ENCODE measurements around the gene ADCY7. TPM values are rescaled to one million over a fixed set of nuclear protein-coding genes. Genes with fewer than 3 reads are reported as not detected.

ADCY7 gene
- total and polyA plus RNA-seq, 9 of the 15 experiments (the other 6 are each of a cell fraction or from before 2014, with no cell fraction given): 2.3 to 108 (median 28.6) TPM

GRCh38 chr16:50326835-50327465 is 60.6 kb downstream of the ADCY7 start (continued):
- peak; percentile 43; the same call in 1 of the 2 replicates for TF ChIP-seq REST (IDR thresholded peaks at IDR 0.05; ENCODE audit: borderline replicate concordance)
- TF ChIP-seq REST (CRISPR knock-in tag; IDR thresholded peaks at IDR 0.05; ENCODE audit: low read depth): no peak
- TF ChIP-seq MAFF (IDR thresholded peaks at IDR 0.05; ENCODE audit: low read length): 0 out of 2 replicates have a peak, but pooled peaks have one; percentile 5
- TF ChIP-seq RAD21 (CRISPR knock-in tag; conservative IDR thresholded peaks at IDR 0.05 in 1 of 2, IDR thresholded peaks at IDR 0.05 in 1 of 2): peak; percentile 39 to 71; a peak in 3 of 4 replicates
